Progenitor cell of endocrine pancreas (in vitro differentiated cells): ENCODE measurements around the gene OS9. TPM values are rescaled to one million over a fixed set of nuclear protein-coding genes. Genes with fewer than 3 reads are reported as not detected.

ENCODE experiments used
- DNase-seq: peaks from one replicate; pipeline ENCODE4 v3.0.0; 2021; ENCODE audit warnings: low spot score; ENCODE audit not compliant: unreplicated experiment
- H3K27ac Mint-ChIP-seq: 2 replicates; pipeline ENCODE4 v1.8.0; 2021; ENCODE audit warnings: mild to moderate bottlenecking, moderate library complexity, mixed read lengths
- H3K27me3 Mint-ChIP-seq: 2 replicates; pipeline ENCODE4 v1.8.0; 2021; ENCODE audit warnings: mixed read lengths
- H3K36me3 Mint-ChIP-seq: 2 replicates; pipeline ENCODE4 v1.8.0; 2022; ENCODE audit warnings: mixed read lengths; ENCODE audit not compliant: insufficient read depth
- H3K4me1 Mint-ChIP-seq: 2 replicates; pipeline ENCODE4 v1.8.0; 2021; ENCODE audit warnings: low read depth, mixed read lengths
- H3K4me3 Mint-ChIP-seq: 2 replicates; pipeline ENCODE4 v1.8.0; 2021; ENCODE audit warnings: low read depth, mild to moderate bottlenecking, moderate library complexity, mixed read lengths
- H3K9me3 Mint-ChIP-seq: 2 replicates; pipeline ENCODE4 v1.8.0; 2021; ENCODE audit warnings: low read depth, mixed read lengths
- CTCF ChIP-seq: fragments of 200-600 bp; sonication (generic); IDR thresholded peaks from one replicate; pipeline ENCODE4 v1.5.0; 2021; ENCODE audit warnings: antibody characterized with exemption, mild to moderate bottlenecking; ENCODE audit not compliant: unreplicated experiment
- total RNA-seq: library from RNA; stranded (reverse); gene quantifications from 2 replicates; pipeline ENCODE4 v1.2.1, GENCODE V29; 2021

OS9 gene
- total RNA-seq, 1 donor from 2014 or later: 204 TPM

GRCh38 chr12:57698414-57698813 lies 4.5 kb downstream of the OS9 start:
- DNase-seq: no peak
- no peak for TF ChIP-seq CTCF
- Mint-ChIP-seq H3K36me3 (peaks cover 43% of the 10 kb centered on the region), H3K4me1 (no peaks in the 10 kb centered on the region), H3K27ac (no peak overlapping the region), H3K4me3 (no peak overlapping the region), H3K27me3 (no peaks in the 10 kb centered on the region), H3K9me3 (peaks cover 4% of the 10 kb centered on the region)

GRCh38 chr12:57700317-57700716 lies 6.4 kb downstream of the OS9 start:
- H3K4me3 Mint-ChIP-seq: no peak overlapping the region
- H3K9me3 Mint-ChIP-seq: peaks cover 4% of the 10 kb centered on the region
- H3K27ac Mint-ChIP-seq: no peak overlapping the region
- H3K4me1 Mint-ChIP-seq: no peaks in the 10 kb centered on the region
- no peak for TF ChIP-seq CTCF
- peaks cover 54% of the 10 kb centered on the region for H3K36me3 Mint-ChIP-seq
- DNase-seq: no peak
- no peaks in the 10 kb centered on the region for H3K27me3 Mint-ChIP-seq

GRCh38 chr12:57707250-57707649 lies 13.3 kb downstream of the OS9 start:
- Mint-ChIP-seq H3K27me3 (no peaks in the 10 kb centered on the region), H3K27ac (no peak overlapping the region), H3K36me3 (peaks cover 43% of the 10 kb centered on the region), H3K4me3 (no peak overlapping the region), H3K4me1 (no peaks in the 10 kb centered on the region), H3K9me3 (peaks cover 8% of the 10 kb centered on the region)
- no peak for TF ChIP-seq CTCF
- DNase-seq: no peak

- no peak for DNase-seq
- Mint-ChIP-seq H3K9me3 (peaks cover 4% of the 10 kb centered on the region), H3K4me3 (no peak overlapping the region), H3K27me3 (no peaks in the 10 kb centered on the region), H3K27ac (no peak overlapping the region), H3K4me1 (no peaks in the 10 kb centered on the region), H3K36me3 (peaks cover 35% of the 10 kb centered on the region)
- no peak for TF ChIP-seq CTCF
Measured at GRCh38 chr12:57708296-57708695, 14.4 kb downstream of the OS9 start.

GRCh38 chr12:57712701-57713100 lies 18.8 kb downstream of the OS9 start:
- Mint-ChIP-seq H3K4me3 (no peak overlapping the region), H3K36me3 (peaks cover 21% of the 10 kb centered on the region), H3K27ac (no peak overlapping the region), H3K9me3 (peaks cover 4% of the 10 kb centered on the region), H3K27me3 (no peaks in the 10 kb centered on the region), H3K4me1 (no peaks in the 10 kb centered on the region)
- TF ChIP-seq CTCF: no peak
- no peak for DNase-seq
